OCI-LY3 (cell line): ENCODE data around the gene LNX1.

Experiments used
- H2AFZ ChIP-seq: fragments of 200-600, 300-600 bp; shearing (Covaris generic); 2 replicates; pipeline ENCODE4 v1.6.0; 2014; ENCODE audit warnings: antibody characterized with exemption, low read depth, low read length
- H3K27ac ChIP-seq: fragments of 200-600, 300-600 bp; sonication (generic); 2 replicates; pipeline ENCODE4 v1.5.1; 2014; ENCODE audit warnings: mild to moderate bottlenecking, low read length, moderate library complexity, mixed read lengths
- H3K27me3 ChIP-seq: fragments of 200-600, 300-600 bp; sonication (generic); 2 replicates; pipeline ENCODE4 v1.6.1; 2014; ENCODE audit warnings: low read depth, low read length, mixed read lengths
- H3K36me3 ChIP-seq: fragments of 200-600, 300-600 bp; sonication (generic); replicated peaks from 2 replicates; pipeline ENCODE3; 2014; ENCODE audit warnings: low read depth, low read length, mixed read lengths
- H3K4me1 ChIP-seq: fragments of 300-600, 200-600 bp; sonication (generic); 2 replicates; pipeline ENCODE4 v1.6.1; 2014; ENCODE audit warnings: low read length, mixed read lengths
- H3K4me2 ChIP-seq: fragments of 200-600, 300-600 bp; sonication (generic); 2 replicates; pipeline ENCODE4 v1.6.1; 2014; ENCODE audit warnings: low read length, mixed read lengths
- H3K4me3 ChIP-seq: fragments of 300-600, 200-600 bp; sonication (generic); 2 replicates; pipeline ENCODE4 v1.5.1; 2014; ENCODE audit warnings: antibody characterized with exemption, mild to moderate bottlenecking, low read length, moderate library complexity
- H3K79me2 ChIP-seq: fragments of 300-600, 200-600 bp; shearing (Covaris generic); 2 replicates; pipeline ENCODE4 v1.6.1; 2014; ENCODE audit warnings: mild to moderate bottlenecking, low read length, mixed read lengths
- H3K9ac ChIP-seq: fragments of 300-600, 200-600 bp; shearing (Covaris generic); 2 replicates; pipeline ENCODE4 v1.6.0; 2014; ENCODE audit warnings: mild to moderate bottlenecking, low read length, moderate library complexity
- H3K9me3 ChIP-seq: fragments of 200-600, 300-600 bp; shearing (Covaris generic); 2 replicates; pipeline ENCODE4 v1.6.1; 2014; ENCODE audit warnings: low read length, mixed read lengths; ENCODE audit not compliant: insufficient read depth
- H4K20me1 ChIP-seq: fragments of 200-600, 300-600 bp; sonication (generic); 2 replicates; pipeline ENCODE4 v1.6.1; 2016; ENCODE audit warnings: low read length, mixed read lengths; ENCODE audit not compliant: insufficient read depth
- EZH2phosphoT487 ChIP-seq: fragments of 200-600 bp; shearing (Covaris generic); IDR thresholded peaks from 2 replicates; pipeline ENCODE4 v1.6.1; 2018; ENCODE audit warnings: antibody characterized with exemption, mixed run types, low read depth
- TF ChIP-seq, protein P1 (sequence below): fragments of 200-600, 300-600 bp; sonication (generic); IDR thresholded peaks from 2 replicates; pipeline ENCODE4 v1.5.1; 2014; ENCODE audit warnings: antibody characterized with exemption, low read length, low read depth

Gene LNX1

GRCh38 chr4:53562409-53562808, 28.9 kb downstream of the LNX1 start:
- Histone ChIP-seq H3K9ac (no peak overlapping the region), H3K4me3 (no peak overlapping the region), H3K36me3 (no peaks in the 10 kb centered on the region), H3K79me2 (no peaks in the 10 kb centered on the region), H3K4me2 (no peak overlapping the region), H4K20me1 (no peaks in the 10 kb centered on the region), H3K9me3 (no peaks in the 10 kb centered on the region), H3K4me1 (peaks cover 12% of the 10 kb centered on the region), H3K27me3 (0 out of 2 replicates have a peak, but pooled peaks cover 1% of the 10 kb centered on the region), H2AFZ (no peak overlapping the region), H3K27ac (no peak overlapping the region)
- TF ChIP-seq, protein P1, sequence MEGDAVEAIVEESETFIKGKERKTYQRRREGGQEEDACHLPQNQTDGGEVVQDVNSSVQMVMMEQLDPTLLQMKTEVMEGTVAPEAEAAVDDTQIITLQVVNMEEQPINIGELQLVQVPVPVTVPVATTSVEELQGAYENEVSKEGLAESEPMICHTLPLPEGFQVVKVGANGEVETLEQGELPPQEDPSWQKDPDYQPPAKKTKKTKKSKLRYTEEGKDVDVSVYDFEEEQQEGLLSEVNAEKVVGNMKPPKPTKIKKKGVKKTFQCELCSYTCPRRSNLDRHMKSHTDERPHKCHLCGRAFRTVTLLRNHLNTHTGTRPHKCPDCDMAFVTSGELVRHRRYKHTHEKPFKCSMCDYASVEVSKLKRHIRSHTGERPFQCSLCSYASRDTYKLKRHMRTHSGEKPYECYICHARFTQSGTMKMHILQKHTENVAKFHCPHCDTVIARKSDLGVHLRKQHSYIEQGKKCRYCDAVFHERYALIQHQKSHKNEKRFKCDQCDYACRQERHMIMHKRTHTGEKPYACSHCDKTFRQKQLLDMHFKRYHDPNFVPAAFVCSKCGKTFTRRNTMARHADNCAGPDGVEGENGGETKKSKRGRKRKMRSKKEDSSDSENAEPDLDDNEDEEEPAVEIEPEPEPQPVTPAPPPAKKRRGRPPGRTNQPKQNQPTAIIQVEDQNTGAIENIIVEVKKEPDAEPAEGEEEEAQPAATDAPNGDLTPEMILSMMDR: no peak
- TF ChIP-seq EZH2phosphoT487: no peak

GRCh38 chr4:53559021-53559620, 32.2 kb downstream of the LNX1 start:
- Histone ChIP-seq H3K9ac (no peak overlapping the region), H3K79me2 (no peaks in the 10 kb centered on the region), H3K4me2 (no peak overlapping the region), H3K9me3 (no peaks in the 10 kb centered on the region), H3K36me3 (no peaks in the 10 kb centered on the region), H3K27ac (no peak overlapping the region), H2AFZ (no peak overlapping the region), H4K20me1 (no peaks in the 10 kb centered on the region), H3K4me1 (peaks cover 10% of the 10 kb centered on the region), H3K27me3 (0 out of 2 replicates have a peak, but pooled peaks cover 10% of the 10 kb centered on the region), H3K4me3 (no peak overlapping the region)
- TF ChIP-seq EZH2phosphoT487: no peak
- TF ChIP-seq, protein P1: no peak

GRCh38 chr4:53558065-53558801, 33.1 kb downstream of the LNX1 start:
- Histone ChIP-seq H3K79me2 (no peaks in the 10 kb centered on the region), H3K4me2 (no peak overlapping the region), H2AFZ (no peak overlapping the region; the same call in 1 of the 2 replicates), H3K36me3 (no peaks in the 10 kb centered on the region), H3K9me3 (no peaks in the 10 kb centered on the region), H3K27ac (no peak overlapping the region), H3K4me3 (no peak overlapping the region), H3K27me3 (0 out of 2 replicates have a peak, but pooled peaks cover 10% of the 10 kb centered on the region), H4K20me1 (no peaks in the 10 kb centered on the region), H3K9ac (no peak overlapping the region), H3K4me1 (peaks cover 1% of the 10 kb centered on the region; the same call in 1 of the 2 replicates)
- TF ChIP-seq EZH2phosphoT487: no peak

DNA sequence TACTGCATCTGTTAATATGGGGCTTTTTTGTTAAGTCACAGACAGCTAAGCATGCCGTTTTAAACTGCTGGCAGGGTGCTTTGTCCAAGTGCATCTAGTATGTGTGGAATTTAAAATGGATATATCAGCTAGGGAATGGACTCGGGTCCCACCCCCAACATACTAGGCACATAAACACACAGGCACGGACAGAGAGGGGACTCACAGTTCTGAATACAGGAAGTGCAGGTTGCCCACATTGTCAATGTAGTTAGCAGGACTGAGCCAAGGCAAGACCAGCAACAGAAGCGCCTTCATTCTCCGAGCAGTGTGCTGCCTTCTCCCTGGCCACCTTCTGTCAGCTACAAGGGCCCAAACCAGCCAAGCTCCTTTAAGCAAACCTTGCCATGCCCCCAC, 33.6 kb downstream of the LNX1 start:
- TF ChIP-seq EZH2phosphoT487: no peak
- TF ChIP-seq, protein P1: no peak
- Histone ChIP-seq H2AFZ (peak overlapping the region; percentile 75; the same call in 1 of the 2 replicates), H3K27ac (no peak overlapping the region), H3K36me3 (no peaks in the 10 kb centered on the region), H3K4me3 (no peak overlapping the region), H3K9me3 (no peaks in the 10 kb centered on the region), H3K27me3 (0 out of 2 replicates have a peak, but pooled peaks cover 10% of the 10 kb centered on the region), H3K4me1 (no peaks in the 10 kb centered on the region), H3K9ac (no peak overlapping the region), H3K4me2 (no peak overlapping the region), H4K20me1 (no peaks in the 10 kb centered on the region), H3K79me2 (no peaks in the 10 kb centered on the region)
